Measurements from ENCODE around the gene SELENOO.

DNA sequence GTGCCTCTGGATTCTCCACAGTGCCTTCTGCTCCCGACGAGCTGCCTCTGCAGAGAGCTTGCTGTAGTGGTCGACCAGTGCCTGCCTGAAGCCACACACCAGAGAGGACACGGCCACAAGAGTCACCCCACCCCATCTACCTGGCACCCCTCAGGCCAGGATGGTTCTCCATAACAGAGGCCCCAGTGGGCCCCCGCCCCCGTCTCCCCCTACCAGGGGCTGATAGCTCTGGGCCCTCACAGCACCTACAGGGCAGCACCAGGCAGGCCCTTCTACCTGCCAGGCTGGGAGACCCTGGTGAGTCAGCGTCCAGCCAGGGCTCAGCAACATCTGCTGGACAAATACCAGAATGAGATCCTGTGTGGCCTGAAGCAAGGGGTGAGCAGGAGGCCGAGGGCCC lies 21.7 kb downstream of the SELENOO start:
- TF ChIP-seq CTCF (IDR thresholded peaks at IDR 0.05) (no peak), POLR2A (IDR thresholded peaks at IDR 0.05) (no peak)

Data from ovary (tissue), 3 donors.